Measurements from ENCODE around the gene OXTR. TPM values are rescaled to one million over a fixed set of nuclear protein-coding genes. Genes with fewer than 3 reads are reported as not detected.

The OXTR gene
- total RNA-seq, 1 experiment from 2014 or later, result 3.4 TPM

DNA sequence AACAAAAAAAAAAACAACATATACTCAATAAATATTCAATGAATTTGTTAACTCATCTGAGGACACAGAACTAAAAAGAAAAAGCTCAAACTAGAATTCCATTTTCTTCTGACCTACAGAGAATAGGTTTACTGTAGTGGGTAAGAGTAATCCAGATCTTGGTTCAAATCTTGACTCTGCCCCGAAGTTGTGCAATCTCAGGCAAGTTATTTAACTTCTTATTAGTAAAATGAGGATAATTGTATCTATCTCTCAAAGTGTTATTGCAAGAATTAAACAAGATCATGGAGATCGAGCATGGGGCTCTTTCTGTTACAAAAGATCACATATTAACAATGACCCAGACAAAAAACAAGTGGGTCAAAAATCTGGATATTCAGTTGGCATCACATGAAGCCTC, 41.1 kb upstream of the OXTR start:
- no peak for DNase-seq
- intact Hi-C loops (cut with micrococcal nuclease; ENCODE audit: unreplicated experiment), result no loop called here
- BruUV-seq (replicated peaks), result no TSS peak
- no peaks in the 10 kb centered on the region for H3K9me3 Mint-ChIP-seq (ENCODE audit: low read depth, unreplicated experiment)
- CTCF ChIA-PET, result no interaction called here
- H3K4me3 Mint-ChIP-seq (ENCODE audit: low read depth, unreplicated experiment), result no peak overlapping the region
- H3K36me3 Mint-ChIP-seq (ENCODE audit: insufficient read depth, unreplicated experiment), result no peaks in the 10 kb centered on the region
- TF ChIP-seq, protein P1, sequence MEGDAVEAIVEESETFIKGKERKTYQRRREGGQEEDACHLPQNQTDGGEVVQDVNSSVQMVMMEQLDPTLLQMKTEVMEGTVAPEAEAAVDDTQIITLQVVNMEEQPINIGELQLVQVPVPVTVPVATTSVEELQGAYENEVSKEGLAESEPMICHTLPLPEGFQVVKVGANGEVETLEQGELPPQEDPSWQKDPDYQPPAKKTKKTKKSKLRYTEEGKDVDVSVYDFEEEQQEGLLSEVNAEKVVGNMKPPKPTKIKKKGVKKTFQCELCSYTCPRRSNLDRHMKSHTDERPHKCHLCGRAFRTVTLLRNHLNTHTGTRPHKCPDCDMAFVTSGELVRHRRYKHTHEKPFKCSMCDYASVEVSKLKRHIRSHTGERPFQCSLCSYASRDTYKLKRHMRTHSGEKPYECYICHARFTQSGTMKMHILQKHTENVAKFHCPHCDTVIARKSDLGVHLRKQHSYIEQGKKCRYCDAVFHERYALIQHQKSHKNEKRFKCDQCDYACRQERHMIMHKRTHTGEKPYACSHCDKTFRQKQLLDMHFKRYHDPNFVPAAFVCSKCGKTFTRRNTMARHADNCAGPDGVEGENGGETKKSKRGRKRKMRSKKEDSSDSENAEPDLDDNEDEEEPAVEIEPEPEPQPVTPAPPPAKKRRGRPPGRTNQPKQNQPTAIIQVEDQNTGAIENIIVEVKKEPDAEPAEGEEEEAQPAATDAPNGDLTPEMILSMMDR (IDR thresholded peaks at IDR 0.05; ENCODE audit: unreplicated experiment), result no peak
- H3K4me1 Mint-ChIP-seq (ENCODE audit: low read depth, unreplicated experiment), result no peaks in the 10 kb centered on the region
- H3K27ac Mint-ChIP-seq (ENCODE audit: unreplicated experiment), result no peak overlapping the region
- H3K27me3 Mint-ChIP-seq (ENCODE audit: unreplicated experiment), result no peaks in the 10 kb centered on the region

DNA sequence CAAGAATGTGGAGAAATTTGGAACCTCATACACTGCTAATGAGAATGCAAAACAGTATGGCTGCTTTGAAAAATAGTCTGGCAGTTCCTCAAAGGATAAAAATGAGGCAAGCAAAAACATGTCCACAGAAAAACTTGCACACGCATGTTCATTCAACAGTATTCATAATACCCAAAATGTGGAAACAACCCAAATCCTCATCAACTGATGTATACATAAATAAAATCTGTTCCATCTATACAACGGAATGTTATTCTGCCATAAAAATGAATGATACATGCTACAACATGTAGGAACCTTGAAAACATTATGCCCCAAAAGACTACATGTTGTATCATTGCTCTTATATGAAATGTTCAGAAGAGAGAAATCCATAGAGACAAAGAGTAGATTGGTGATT, 36.4 kb upstream of the OXTR start:
- BruUV-seq (replicated peaks), result no TSS peak
- TF ChIP-seq, protein P1 (IDR thresholded peaks at IDR 0.05; ENCODE audit: unreplicated experiment), result no peak
- CTCF ChIA-PET, result no interaction called here
- Mint-ChIP-seq H3K9me3 (ENCODE audit: low read depth, unreplicated experiment) (peaks cover under 1% of the 10 kb centered on the region), H3K36me3 (ENCODE audit: insufficient read depth, unreplicated experiment) (no peaks in the 10 kb centered on the region), H3K4me1 (ENCODE audit: low read depth, unreplicated experiment) (no peaks in the 10 kb centered on the region), H3K4me3 (ENCODE audit: low read depth, unreplicated experiment) (no peak overlapping the region), H3K27me3 (ENCODE audit: unreplicated experiment) (no peaks in the 10 kb centered on the region), H3K27ac (ENCODE audit: unreplicated experiment) (no peak overlapping the region)
- no peak for DNase-seq
- intact Hi-C loops (cut with micrococcal nuclease; ENCODE audit: unreplicated experiment), result no loop called here

DNA sequence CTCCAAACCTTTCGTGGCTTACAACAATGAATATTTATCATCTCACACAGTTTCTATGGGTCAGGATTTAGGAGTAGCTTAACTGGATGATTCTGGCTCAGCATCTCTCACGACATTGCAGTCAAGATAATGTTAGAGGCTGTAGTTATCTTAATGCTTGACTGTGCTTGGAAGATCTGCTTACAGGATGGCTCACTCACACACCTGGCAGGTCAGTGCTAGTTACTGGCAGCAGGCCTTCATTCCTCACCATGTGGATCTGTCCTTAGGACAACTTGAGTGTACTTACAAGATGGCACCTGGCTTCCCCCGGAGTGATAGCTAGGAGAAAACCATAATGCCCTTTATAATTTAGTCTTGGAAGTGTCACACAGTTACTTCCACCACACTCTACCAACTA, 32.8 kb upstream of the OXTR start:
- H3K9me3 Mint-ChIP-seq (ENCODE audit: low read depth, unreplicated experiment), result peaks cover 5% of the 10 kb centered on the region
- DNase-seq, result no peak
- H3K27ac Mint-ChIP-seq (ENCODE audit: unreplicated experiment), result no peak overlapping the region
- CTCF ChIA-PET, result no interaction called here
- H3K27me3 Mint-ChIP-seq (ENCODE audit: unreplicated experiment), result no peaks in the 10 kb centered on the region
- intact Hi-C loops (cut with micrococcal nuclease; ENCODE audit: unreplicated experiment), result no loop called here
- H3K36me3 Mint-ChIP-seq (ENCODE audit: insufficient read depth, unreplicated experiment), result no peaks in the 10 kb centered on the region
- TF ChIP-seq, protein P1 (IDR thresholded peaks at IDR 0.05; ENCODE audit: unreplicated experiment), result no peak
- no peaks in the 10 kb centered on the region for H3K4me1 Mint-ChIP-seq (ENCODE audit: low read depth, unreplicated experiment)
- no peak overlapping the region for H3K4me3 Mint-ChIP-seq (ENCODE audit: low read depth, unreplicated experiment)
- no TSS peak for BruUV-seq (replicated peaks)

DNA sequence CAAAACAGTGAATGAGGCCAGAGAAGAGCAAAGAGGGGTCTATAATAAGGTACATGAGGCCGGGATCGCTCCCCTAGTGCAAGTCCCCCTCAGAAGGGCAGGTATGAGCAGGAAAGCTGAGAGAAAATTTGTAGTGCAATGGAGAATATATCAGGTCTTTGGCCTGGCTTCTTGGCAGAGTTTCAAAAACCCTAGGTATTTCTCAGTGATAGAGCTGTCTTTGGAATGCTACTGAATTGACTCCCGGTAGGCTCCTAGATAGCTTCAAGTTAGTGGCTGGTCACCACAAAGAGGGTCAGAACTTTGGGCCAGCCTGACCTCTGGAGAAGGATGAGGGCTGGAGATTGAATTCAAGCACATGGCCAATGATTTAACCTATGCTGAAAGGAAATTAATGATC, 30.6 kb upstream of the OXTR start:
- H3K9me3 Mint-ChIP-seq (ENCODE audit: low read depth, unreplicated experiment), result peaks cover 5% of the 10 kb centered on the region
- TF ChIP-seq, protein P1 (IDR thresholded peaks at IDR 0.05; ENCODE audit: unreplicated experiment), result no peak
- no peak for DNase-seq
- BruUV-seq (replicated peaks), result no TSS peak
- CTCF ChIA-PET, result no interaction called here
- H3K36me3 Mint-ChIP-seq (ENCODE audit: insufficient read depth, unreplicated experiment), result no peaks in the 10 kb centered on the region
- no peak overlapping the region for H3K4me3 Mint-ChIP-seq (ENCODE audit: low read depth, unreplicated experiment)
- intact Hi-C loops (cut with micrococcal nuclease; ENCODE audit: unreplicated experiment), result no loop called here
- H3K27ac Mint-ChIP-seq (ENCODE audit: unreplicated experiment), result no peak overlapping the region
- no peaks in the 10 kb centered on the region for H3K27me3 Mint-ChIP-seq (ENCODE audit: unreplicated experiment)
- H3K4me1 Mint-ChIP-seq (ENCODE audit: low read depth, unreplicated experiment), result no peaks in the 10 kb centered on the region

DNA sequence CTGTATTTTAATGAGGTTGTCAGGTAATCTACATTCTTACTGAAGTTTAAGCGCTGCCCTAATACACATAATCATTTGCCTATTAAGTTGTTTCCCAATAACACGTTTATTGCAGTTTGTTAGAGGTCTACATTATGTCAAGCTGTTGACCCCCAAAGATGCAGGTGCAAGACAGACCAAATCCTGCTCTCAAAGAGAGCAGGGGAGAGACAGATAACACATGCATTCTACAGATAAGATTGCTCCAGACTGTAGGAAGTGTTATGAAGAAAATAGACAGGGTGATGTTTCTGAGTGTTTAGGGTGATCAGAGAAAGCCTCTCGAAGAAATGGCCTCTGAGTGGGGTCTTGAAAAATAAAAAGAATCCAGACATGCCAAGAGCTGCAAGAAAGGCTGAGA, 24.8 kb upstream of the OXTR start:
- Mint-ChIP-seq H3K27ac (ENCODE audit: unreplicated experiment) (no peak overlapping the region), H3K4me1 (ENCODE audit: low read depth, unreplicated experiment) (no peaks in the 10 kb centered on the region), H3K4me3 (ENCODE audit: low read depth, unreplicated experiment) (no peak overlapping the region), H3K36me3 (ENCODE audit: insufficient read depth, unreplicated experiment) (no peaks in the 10 kb centered on the region), H3K27me3 (ENCODE audit: unreplicated experiment) (no peaks in the 10 kb centered on the region), H3K9me3 (ENCODE audit: low read depth, unreplicated experiment) (no peaks in the 10 kb centered on the region)
- DNase-seq, result no peak
- CTCF ChIA-PET, result no interaction called here
- BruUV-seq (replicated peaks), result no TSS peak
- TF ChIP-seq, protein P1 (IDR thresholded peaks at IDR 0.05; ENCODE audit: unreplicated experiment), result no peak
- intact Hi-C loops (cut with micrococcal nuclease; ENCODE audit: unreplicated experiment), result no loop called here

Data from Calu3 (cell line).